Activated T-helper 2 cell treated with anti-CD3 and anti-CD28 coated beads, Interferon-gamma antibody, Interleukin-2, Interleukin-4, amounts not matched to agents 10 μg/mL and 5 μg/mL and 100 μg/mL, durations not matched to agents 14 hours and 24 hours and 36 hours (primary cell): ENCODE data around the gene RPUSD1. TPM values are rescaled to one million over a fixed set of nuclear protein-coding genes. Genes with fewer than 3 reads are reported as not detected.

Source experiments
- DNase-seq: peaks from one replicate; pipeline ENCODE4 v3.0.0; 2021; ENCODE audit warnings: low spot score
- H3K27ac Mint-ChIP-seq: one replicate; pipeline ENCODE4 v1.8.0; 2021; ENCODE audit warnings: mixed read lengths
- H3K27me3 Mint-ChIP-seq: one replicate; pipeline ENCODE4 v1.8.0; 2021; ENCODE audit warnings: low read depth, mixed read lengths
- H3K36me3 Mint-ChIP-seq: one replicate; pipeline ENCODE4 v1.8.0; 2021; ENCODE audit warnings: low read depth, mixed read lengths
- H3K4me1 Mint-ChIP-seq: one replicate; pipeline ENCODE4 v1.8.0; 2021; ENCODE audit warnings: low read depth, mixed read lengths
- H3K4me3 Mint-ChIP-seq: one replicate; pipeline ENCODE4 v1.8.0; 2021; ENCODE audit warnings: low read depth, mild to moderate bottlenecking, moderate library complexity, mixed read lengths
- H3K9me3 Mint-ChIP-seq: one replicate; pipeline ENCODE4 v1.8.0; 2021; ENCODE audit warnings: mixed read lengths
- intact Hi-C: fragments of 100-400 bp; cut with micrococcal nuclease; formaldehyde crosslinking; loops from one replicate; pipeline ENCODE4 v1.15.1; 2023
- total RNA-seq: library from RNA; stranded (reverse); gene quantifications from 2 replicates; pipeline ENCODE4 v1.2.3, GENCODE V29; 2022

Gene RPUSD1
- total RNA-seq, 1 donor from 2014 or later, result 35.3 TPM

- intact Hi-C loops, result no loop called here
- Mint-ChIP-seq H3K36me3 (no peaks in the 10 kb centered on the region), H3K27ac (no peak overlapping the region), H3K27me3 (no peaks in the 10 kb centered on the region), H3K4me3 (no peak overlapping the region), H3K4me1 (peaks cover 2% of the 10 kb centered on the region), H3K9me3 (no peaks in the 10 kb centered on the region)
- no peak for DNase-seq
Observed at GRCh38 chr16:774086-775001, 13.8 kb downstream of the RPUSD1 start.

GRCh38 chr16:772959-773358 lies 15.2 kb downstream of the RPUSD1 start:
- Mint-ChIP-seq H3K4me3 (no peak overlapping the region), H3K36me3 (no peaks in the 10 kb centered on the region), H3K27me3 (no peaks in the 10 kb centered on the region), H3K27ac (no peak overlapping the region), H3K4me1 (peaks cover 2% of the 10 kb centered on the region), H3K9me3 (no peaks in the 10 kb centered on the region)
- DNase-seq, result no peak
- intact Hi-C loops, result no loop called here

GRCh38 chr16:770411-770810 lies 17.8 kb downstream of the RPUSD1 start:
- H3K4me1 Mint-ChIP-seq, result no peaks in the 10 kb centered on the region
- no peak overlapping the region for H3K27ac Mint-ChIP-seq
- H3K36me3 Mint-ChIP-seq, result no peaks in the 10 kb centered on the region
- H3K27me3 Mint-ChIP-seq, result no peaks in the 10 kb centered on the region
- no peak overlapping the region for H3K4me3 Mint-ChIP-seq
- DNase-seq, result no peak
- no peaks in the 10 kb centered on the region for H3K9me3 Mint-ChIP-seq
- intact Hi-C loops, result no loop called here

GRCh38 chr16:769934-770333 lies 18.2 kb downstream of the RPUSD1 start:
- Mint-ChIP-seq H3K9me3 (no peaks in the 10 kb centered on the region), H3K4me1 (no peaks in the 10 kb centered on the region), H3K27me3 (no peaks in the 10 kb centered on the region), H3K27ac (no peak overlapping the region), H3K4me3 (no peak overlapping the region), H3K36me3 (no peaks in the 10 kb centered on the region)
- intact Hi-C loops, result no loop called here
- no peak for DNase-seq

GRCh38 chr16:769184-769784 lies 18.9 kb downstream of the RPUSD1 start:
- Mint-ChIP-seq H3K4me1 (no peaks in the 10 kb centered on the region), H3K27me3 (no peaks in the 10 kb centered on the region), H3K27ac (no peak overlapping the region), H3K4me3 (no peak overlapping the region), H3K9me3 (no peaks in the 10 kb centered on the region), H3K36me3 (no peaks in the 10 kb centered on the region)
- intact Hi-C loops, result no loop called here
- DNase-seq, result no peak

- Mint-ChIP-seq H3K36me3 (no peaks in the 10 kb centered on the region), H3K4me3 (no peak overlapping the region), H3K27ac (no peak overlapping the region), H3K4me1 (no peaks in the 10 kb centered on the region), H3K27me3 (no peaks in the 10 kb centered on the region), H3K9me3 (no peaks in the 10 kb centered on the region)
- intact Hi-C loops, result no loop called here
- no peak for DNase-seq
Observed at GRCh38 chr16:768428-768827, 19.8 kb downstream of the RPUSD1 start.

- H3K4me3 Mint-ChIP-seq, result no peak overlapping the region
- intact Hi-C loops, result no loop called here
- H3K9me3 Mint-ChIP-seq, result no peaks in the 10 kb centered on the region
- H3K36me3 Mint-ChIP-seq, result no peaks in the 10 kb centered on the region
- DNase-seq, result no peak
- no peaks in the 10 kb centered on the region for H3K27me3 Mint-ChIP-seq
- H3K4me1 Mint-ChIP-seq, result no peaks in the 10 kb centered on the region
- H3K27ac Mint-ChIP-seq, result no peak overlapping the region
Observed at GRCh38 chr16:767743-768235, 20.4 kb downstream of the RPUSD1 start.

GRCh38 chr16:766820-767640 lies 21.2 kb downstream of the RPUSD1 start:
- Mint-ChIP-seq H3K9me3 (no peaks in the 10 kb centered on the region), H3K4me3 (no peak overlapping the region), H3K36me3 (no peaks in the 10 kb centered on the region), H3K27me3 (no peaks in the 10 kb centered on the region), H3K4me1 (no peaks in the 10 kb centered on the region), H3K27ac (no peak overlapping the region)
- intact Hi-C loops, result no loop called here
- no peak for DNase-seq

- no peaks in the 10 kb centered on the region for H3K27me3 Mint-ChIP-seq
- no peak overlapping the region for H3K4me3 Mint-ChIP-seq
- H3K4me1 Mint-ChIP-seq, result no peaks in the 10 kb centered on the region
- no peak overlapping the region for H3K27ac Mint-ChIP-seq
- H3K36me3 Mint-ChIP-seq, result no peaks in the 10 kb centered on the region
- DNase-seq, result no peak
- H3K9me3 Mint-ChIP-seq, result no peaks in the 10 kb centered on the region
- intact Hi-C loops, result no loop called here
Observed at GRCh38 chr16:766008-766819, 22.0 kb downstream of the RPUSD1 start.

GRCh38 chr16:765488-765865 lies 22.7 kb downstream of the RPUSD1 start:
- intact Hi-C loops, result no loop called here
- no peak for DNase-seq
- Mint-ChIP-seq H3K27ac (no peak overlapping the region), H3K36me3 (no peaks in the 10 kb centered on the region), H3K4me3 (no peak overlapping the region), H3K27me3 (no peaks in the 10 kb centered on the region), H3K9me3 (no peaks in the 10 kb centered on the region), H3K4me1 (no peaks in the 10 kb centered on the region)

- no peaks in the 10 kb centered on the region for H3K4me1 Mint-ChIP-seq
- intact Hi-C loops, result no loop called here
- no peak overlapping the region for H3K27ac Mint-ChIP-seq
- DNase-seq, result no peak
- H3K9me3 Mint-ChIP-seq, result no peaks in the 10 kb centered on the region
- H3K4me3 Mint-ChIP-seq, result no peak overlapping the region
- no peaks in the 10 kb centered on the region for H3K27me3 Mint-ChIP-seq
- no peaks in the 10 kb centered on the region for H3K36me3 Mint-ChIP-seq
Observed at GRCh38 chr16:764848-765487, 23.2 kb downstream of the RPUSD1 start.
